GM20431 (cell line): ENCODE results near the gene CTPS1.

ENCODE experiments used
- in situ Hi-C: fragments of 300-500 bp; cut with MseI, MboI; formaldehyde crosslinking; loops from one replicate; pipeline ENCODE4 v1.15.0; 2020; ENCODE audit warnings: low sequenced_read_pairs; ENCODE audit not compliant: unreplicated experiment

The CTPS1 gene

DNA sequence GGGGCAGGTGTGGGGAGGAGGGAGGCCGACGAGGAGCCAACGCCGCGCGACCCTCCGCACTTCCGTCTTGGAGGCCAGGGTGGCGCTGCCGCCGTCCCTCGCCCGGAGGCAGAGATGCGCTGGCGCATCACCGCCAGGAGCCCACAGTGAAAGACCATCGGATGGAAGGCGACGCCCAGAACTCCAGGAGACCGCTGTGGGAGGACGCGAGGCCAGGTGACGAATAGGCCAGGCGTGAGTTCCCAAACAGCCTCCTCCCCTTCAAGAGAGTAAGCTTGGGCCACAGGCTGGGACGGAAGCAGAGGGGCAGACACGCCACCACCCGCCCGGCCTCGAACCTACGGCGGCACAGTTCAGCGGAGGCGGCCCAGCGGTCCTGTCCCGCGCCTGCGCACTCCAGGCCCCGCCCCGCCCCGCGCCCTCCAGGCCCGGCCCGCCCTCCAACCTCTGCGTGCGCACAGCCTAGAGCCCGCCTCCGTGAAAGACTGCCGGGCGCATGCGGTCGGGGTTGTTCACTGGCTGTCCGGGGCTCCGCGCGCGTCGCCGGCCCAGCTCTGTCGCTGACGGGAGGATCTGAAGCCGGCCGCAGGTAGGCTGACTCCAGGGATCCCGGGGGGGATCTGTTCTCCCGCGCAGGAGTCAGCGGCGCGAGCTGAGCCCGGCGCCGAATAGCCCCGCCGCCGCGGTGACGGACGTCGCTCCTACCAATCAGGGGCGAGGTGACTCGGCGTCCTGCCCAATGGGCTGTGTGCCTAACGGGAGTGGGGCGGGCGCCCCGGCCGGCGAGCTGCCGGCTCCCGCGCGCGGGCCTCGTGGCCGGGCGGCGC lies at the start of gene CTPS1:
TSS of gene CTPS1 (plus strand) at position 456 of the 827 bp plus-strand sequence. CDS start 3,595 bp downstream, outside the sequence.
- in situ Hi-C loops = no loop called here

GRCh38 chr1:40930174-40930964 lies 49.1 kb upstream of the CTPS1 start:
- in situ Hi-C loops = no loop called here

DNA sequence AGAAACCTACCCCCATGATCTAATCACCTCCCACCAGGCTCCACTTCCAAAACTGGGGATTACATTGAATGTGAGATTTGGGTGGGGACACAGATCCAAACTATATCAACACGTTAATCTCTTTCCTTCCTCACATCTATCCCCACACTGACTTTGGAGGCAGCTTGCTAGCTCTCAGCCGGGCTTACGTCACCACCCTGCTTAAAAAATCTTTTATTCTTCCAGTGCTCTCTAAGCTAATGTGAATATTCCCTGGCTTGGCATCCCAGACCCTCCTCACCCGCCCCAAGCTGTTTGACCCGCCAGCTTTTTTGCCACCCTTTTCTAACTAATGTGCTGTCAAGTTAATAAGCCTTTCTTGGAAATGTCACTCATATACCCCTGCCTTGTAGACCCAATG lies 47.9 kb upstream of the CTPS1 start:
- in situ Hi-C loops = no loop called here

- in situ Hi-C loops = no loop called here
These were observed 47.5 kb upstream of the CTPS1 start for GRCh38 chr1:40932006-40932405.

- in situ Hi-C loops = no loop called here
These were observed 42.6 kb upstream of the CTPS1 start for GRCh38 chr1:40936931-40937339.

GRCh38 chr1:40938393-40938792 lies 41.1 kb upstream of the CTPS1 start:
- in situ Hi-C loops = no loop called here

GRCh38 chr1:40939320-40940059 lies 40.0 kb upstream of the CTPS1 start:
- in situ Hi-C loops = no loop called here

DNA sequence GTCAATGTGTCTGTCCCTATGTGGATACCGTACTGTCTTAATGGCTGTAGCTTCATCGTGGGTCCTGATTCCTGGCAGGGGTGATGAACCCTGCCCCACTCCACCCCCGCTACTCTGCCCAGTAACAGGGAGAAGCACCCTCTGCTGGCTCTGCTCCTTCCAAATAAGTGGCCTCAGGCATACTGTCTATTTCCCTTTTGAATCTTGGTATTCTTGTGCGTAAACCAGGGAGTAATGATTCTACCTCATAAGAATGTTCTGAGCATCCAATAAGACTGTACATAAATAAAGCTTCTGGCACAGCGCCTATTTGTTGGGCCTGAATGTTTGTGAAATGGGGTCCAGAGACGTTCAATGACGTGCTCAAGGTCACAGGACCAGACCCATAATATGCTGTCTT lies 35.2 kb upstream of the CTPS1 start:
- in situ Hi-C loops = no loop called here

GRCh38 chr1:40944841-40945430 lies 34.6 kb upstream of the CTPS1 start:
- in situ Hi-C loops = no loop called here

DNA sequence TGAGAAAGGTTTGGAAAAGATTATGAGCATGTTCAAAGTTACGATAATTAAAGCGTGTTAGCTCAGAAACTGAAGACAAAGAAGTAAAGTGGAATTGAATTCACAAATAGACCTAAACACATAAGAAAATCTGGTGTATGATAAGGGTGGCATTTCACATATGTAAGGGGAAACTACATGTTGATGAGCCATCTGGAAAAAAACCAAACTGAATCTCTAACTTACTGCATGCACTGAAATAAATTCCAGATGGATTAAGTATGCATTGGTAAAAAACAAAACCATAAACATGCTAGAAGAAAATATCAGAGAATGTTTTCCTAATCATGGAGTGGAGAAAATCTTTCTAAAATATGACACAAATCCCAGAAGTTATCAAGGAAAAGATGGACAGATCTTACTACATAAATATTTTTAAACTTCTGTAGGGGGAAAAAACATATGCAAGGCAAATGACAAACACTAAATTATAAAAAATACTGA lies 34.0 kb upstream of the CTPS1 start:
- in situ Hi-C loops = no loop called here

GRCh38 chr1:40948741-40949443 lies 30.6 kb upstream of the CTPS1 start:
- in situ Hi-C loops = no loop called here

- in situ Hi-C loops = no loop called here
These were observed 29.9 kb upstream of the CTPS1 start for GRCh38 chr1:40949563-40949962.

- in situ Hi-C loops = loop anchor here (25.0 kb wide), 1 partner anchor 340 kb away; no protein-coding TSS in a partner anchor
These were observed 27.4 kb upstream of the CTPS1 start for GRCh38 chr1:40951943-40952743.

- in situ Hi-C loops = loop anchor here (25.0 kb wide), 1 partner anchor 341 kb away; no protein-coding TSS in a partner anchor
These were observed 26.7 kb upstream of the CTPS1 start for GRCh38 chr1:40952744-40953315.

- in situ Hi-C loops = loop anchor here (25.0 kb wide), 1 partner anchor 342 kb away; no protein-coding TSS in a partner anchor
These were observed 24.9 kb upstream of the CTPS1 start for GRCh38 chr1:40954626-40955025.

DNA sequence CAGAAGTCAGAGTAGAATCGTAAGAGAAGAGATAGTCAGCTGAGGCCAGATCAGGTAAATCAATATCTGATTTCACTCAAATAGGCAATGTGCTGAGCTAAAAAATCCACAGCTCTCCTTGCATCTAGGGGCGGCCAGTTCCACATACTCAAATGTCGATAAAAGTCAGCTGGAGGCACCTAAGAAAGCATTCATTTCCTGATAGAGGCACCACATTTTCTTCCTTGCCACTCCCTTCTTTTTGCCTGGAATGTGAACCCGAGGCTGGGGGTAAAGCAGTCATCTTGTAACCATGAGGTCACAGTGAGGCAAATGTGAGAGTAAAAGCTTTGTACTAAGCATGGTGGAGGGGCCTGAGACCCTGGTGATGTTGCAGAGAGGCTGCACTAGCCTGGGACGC lies 24.2 kb upstream of the CTPS1 start:
- in situ Hi-C loops = loop anchor here (25.0 kb wide), 1 partner anchor 343 kb away; no protein-coding TSS in a partner anchor

GRCh38 chr1:40956407-40956806 lies 23.1 kb upstream of the CTPS1 start:
- in situ Hi-C loops = loop anchor here (25.0 kb wide), 1 partner anchor 344 kb away; no protein-coding TSS in a partner anchor

DNA sequence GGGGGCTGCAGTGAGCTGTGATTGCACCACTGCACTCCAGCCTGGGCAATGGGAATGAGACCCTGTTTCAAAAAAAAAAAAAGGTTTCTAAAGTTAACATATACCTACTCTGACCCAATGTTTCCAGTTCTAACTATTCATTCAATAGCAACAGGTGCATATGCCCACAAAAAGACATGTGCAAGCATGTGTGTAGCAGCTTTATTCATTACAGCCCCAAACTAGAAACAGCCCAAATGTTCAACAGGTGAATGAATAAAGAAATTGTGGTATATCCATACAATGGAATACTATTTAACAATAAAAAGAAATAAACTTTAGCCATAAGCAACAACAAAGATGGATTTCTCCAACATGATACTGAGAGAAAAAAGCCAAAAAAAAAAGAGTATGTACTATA lies 21.3 kb upstream of the CTPS1 start:
- in situ Hi-C loops = loop anchor here (25.0 kb wide), 1 partner anchor 346 kb away; no protein-coding TSS in a partner anchor
